Skin epidermis (tissue), 12 donors: Measurements from ENCODE around the gene NHERF2.

Experiments used
- H3K27ac ChIP-seq, 21 experiments: fragments of 200-600 bp; sonication (generic) in 11 of 21; one replicate each; pipeline ENCODE4 v1.5.0; 2020; ENCODE audit warnings: mild to moderate bottlenecking in 3 of 21, inconsistent platforms in 2 of 21, moderate library complexity in 2 of 21
- H3K4me3 ChIP-seq, 7 experiments: fragments of 200-600 bp; sonication (generic) in 2 of 7; one replicate each; pipeline ENCODE4 v1.5.0; 2020; ENCODE audit warnings: inconsistent platforms in 2 of 7, mild to moderate bottlenecking in 2 of 7, moderate library complexity in 1 of 7

The NHERF2 gene

GRCh38 chr16:2026461-2027023 lies at the start of gene NHERF2:
Gene NHERF2 (plus strand): TSS chr16:2026902. CDS start chr16:2027006, 104 bp downstream.
- Histone ChIP-seq H3K4me3 (peak within 1 kb of the TSS; percentile 52 to 69 (median 56)), H3K27ac (peak within 1 kb of the TSS in 16 of 21 experiments; percentile 17 to 79 (median 65))

GRCh38 chr16:1976951-1977874 lies 49.5 kb upstream of the NHERF2 start:
- no peak overlapping the region for H3K4me3 ChIP-seq

GRCh38 chr16:1977875-1978268 lies 48.8 kb upstream of the NHERF2 start:
- H3K27ac ChIP-seq = no peak overlapping the region
- H3K4me3 ChIP-seq = no peak overlapping the region

More at GRCh38 chr16:1976951-1977874, 49.5 kb upstream of the NHERF2 start:
- H3K27ac ChIP-seq = no peak overlapping the region

- H3K4me3 ChIP-seq = peak overlapping the region in 5 of 7 experiments; percentile 16 to 32 (median 22)
These were observed 48.1 kb upstream of the NHERF2 start for GRCh38 chr16:1978476-1979120.

GRCh38 chr16:1979271-1980029 lies 47.3 kb upstream of the NHERF2 start:
- peak overlapping the region in 5 of 7 experiments; percentile 16 to 32 (median 22) for H3K4me3 ChIP-seq
- peak overlapping the region in 7 of 21 experiments; percentile 10 to 80 (median 56) for H3K27ac ChIP-seq

More at GRCh38 chr16:1978476-1979120, 48.1 kb upstream of the NHERF2 start:
- peak overlapping the region in 8 of 21 experiments; percentile 10 to 80 (median 53) for H3K27ac ChIP-seq

GRCh38 chr16:1980030-1980769 lies 46.5 kb upstream of the NHERF2 start:
- Histone ChIP-seq H3K4me3 (peak overlapping the region in 1 of 7 experiments; percentile 32), H3K27ac (peak overlapping the region in 1 of 21 experiments; percentile 80)

- Histone ChIP-seq H3K4me3 (no peak overlapping the region), H3K27ac (no peak overlapping the region)
These were observed 46.0 kb upstream of the NHERF2 start for GRCh38 chr16:1980770-1981087.

- no peak within 1 kb of the TSS for H3K4me3 ChIP-seq
- no peak within 1 kb of the TSS for H3K27ac ChIP-seq
These were observed 45.3 kb upstream of the NHERF2 start, which contains the start of gene NOXO1 for GRCh38 chr16:1981398-1981836. Gene NOXO1 (minus strand): TSS chr16:1981469. CDS start chr16:1981179, 290 bp downstream.

GRCh38 chr16:1982013-1982433 lies 44.7 kb upstream of the NHERF2 start:
- no peak overlapping the region for H3K27ac ChIP-seq
- no peak overlapping the region for H3K4me3 ChIP-seq

- peak overlapping the region in 15 of 21 experiments; percentile 43 to 89 (median 77) for H3K27ac ChIP-seq
- peak overlapping the region; percentile 75 to 93 (median 85) for H3K4me3 ChIP-seq
These were observed 43.6 kb upstream of the NHERF2 start for GRCh38 chr16:1982991-1983543.

GRCh38 chr16:1983544-1984346 lies 43.0 kb upstream of the NHERF2 start, which contains the start of gene GFER:
Gene GFER (plus strand): TSS chr16:1984193. CDS start chr16:1984219, 26 bp downstream.
- peak within 1 kb of the TSS; percentile 42 to 89 (median 76) for H3K27ac ChIP-seq

GRCh38 chr16:1984347-1985225 lies 42.1 kb upstream of the NHERF2 start:
- Histone ChIP-seq H3K27ac (peak overlapping the region; percentile 42 to 89 (median 76)), H3K4me3 (peak overlapping the region; percentile 75 to 93 (median 85))

More at GRCh38 chr16:1983544-1984346, 43.0 kb upstream of the NHERF2 start, which contains the start of gene GFER:
- peak within 1 kb of the TSS; percentile 75 to 93 (median 85) for H3K4me3 ChIP-seq

- Histone ChIP-seq H3K27ac (no peak overlapping the region), H3K4me3 (peak overlapping the region in 1 of 7 experiments; percentile 85)
These were observed 41.1 kb upstream of the NHERF2 start for GRCh38 chr16:1985466-1986150.

- Histone ChIP-seq H3K27ac (no peak overlapping the region), H3K4me3 (no peak overlapping the region)
These were observed 39.5 kb upstream of the NHERF2 start for GRCh38 chr16:1987198-1987597.

GRCh38 chr16:1989209-1990100 lies 37.2 kb upstream of the NHERF2 start, which contains the start of gene SYNGR3:
Gene SYNGR3 (plus strand): TSS chr16:1989970. CDS start chr16:1990103, 133 bp downstream.
- peak within 1 kb of the TSS; percentile 14 to 30 (median 17) for H3K4me3 ChIP-seq
- peak within 1 kb of the TSS in 4 of 21 experiments; percentile 3 to 67 (median 38) for H3K27ac ChIP-seq
